A673 (cell line): Measurements from ENCODE around the gene TOMM7.

Source experiments
- EZH2 ChIP-seq: fragments of 200-600 bp; sonication (generic); IDR thresholded peaks from 2 replicates; pipeline ENCODE4 v1.6.1; 2017; ENCODE audit warnings: borderline replicate concordance, low read depth, mild to moderate bottlenecking, mixed read lengths, antibody characterized with exemption, low read length; ENCODE audit not compliant: poor library complexity, severe bottlenecking
- TF ChIP-seq, protein P1 (sequence below): fragments of 300-800, 200-600 bp; sonication (generic); conservative IDR thresholded peaks from 2 replicates; pipeline ENCODE4 v1.5.1; 2017; ENCODE audit warnings: low read depth, mild to moderate bottlenecking, antibody characterized with exemption, low read length, moderate library complexity, mixed read lengths

DNA sequence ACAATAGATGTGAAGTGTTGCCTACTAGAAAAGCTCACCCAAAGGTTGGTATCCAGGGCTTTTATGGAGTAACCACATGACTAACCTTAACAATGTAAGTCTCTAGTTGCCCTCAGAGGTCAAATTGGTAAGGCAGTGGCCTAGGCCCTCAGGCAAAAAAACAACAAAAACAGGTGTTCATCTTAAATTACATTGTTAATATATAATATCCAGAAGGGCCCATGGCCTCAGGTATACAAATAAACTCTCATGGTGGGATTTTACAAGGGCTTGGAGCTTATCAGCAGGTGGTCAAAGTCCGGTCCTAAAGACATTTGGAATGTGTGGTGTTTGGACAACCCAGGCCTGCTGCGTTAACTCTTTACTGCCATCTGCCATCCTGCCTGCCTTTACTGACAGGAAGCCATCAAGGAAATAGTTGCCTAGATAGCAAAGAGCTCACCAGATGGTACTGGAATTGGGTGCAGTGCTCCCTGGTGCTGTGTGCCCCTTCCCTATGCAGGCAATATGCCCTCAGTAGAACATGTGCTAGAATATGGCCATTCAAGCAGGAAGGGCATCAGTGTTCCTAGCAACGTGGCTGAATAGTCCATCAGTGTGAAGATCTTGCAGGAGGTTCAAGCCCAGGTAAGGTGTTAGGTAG is 36.2 kb downstream of the TOMM7 start:
- TF ChIP-seq, protein P1, sequence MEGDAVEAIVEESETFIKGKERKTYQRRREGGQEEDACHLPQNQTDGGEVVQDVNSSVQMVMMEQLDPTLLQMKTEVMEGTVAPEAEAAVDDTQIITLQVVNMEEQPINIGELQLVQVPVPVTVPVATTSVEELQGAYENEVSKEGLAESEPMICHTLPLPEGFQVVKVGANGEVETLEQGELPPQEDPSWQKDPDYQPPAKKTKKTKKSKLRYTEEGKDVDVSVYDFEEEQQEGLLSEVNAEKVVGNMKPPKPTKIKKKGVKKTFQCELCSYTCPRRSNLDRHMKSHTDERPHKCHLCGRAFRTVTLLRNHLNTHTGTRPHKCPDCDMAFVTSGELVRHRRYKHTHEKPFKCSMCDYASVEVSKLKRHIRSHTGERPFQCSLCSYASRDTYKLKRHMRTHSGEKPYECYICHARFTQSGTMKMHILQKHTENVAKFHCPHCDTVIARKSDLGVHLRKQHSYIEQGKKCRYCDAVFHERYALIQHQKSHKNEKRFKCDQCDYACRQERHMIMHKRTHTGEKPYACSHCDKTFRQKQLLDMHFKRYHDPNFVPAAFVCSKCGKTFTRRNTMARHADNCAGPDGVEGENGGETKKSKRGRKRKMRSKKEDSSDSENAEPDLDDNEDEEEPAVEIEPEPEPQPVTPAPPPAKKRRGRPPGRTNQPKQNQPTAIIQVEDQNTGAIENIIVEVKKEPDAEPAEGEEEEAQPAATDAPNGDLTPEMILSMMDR: no peak
- TF ChIP-seq EZH2: no peak
